ENCODE results near the gene PSMA3.

Gene PSMA3

GRCh38 chr14:58315606-58316005, 71.0 kb downstream of the PSMA3 start:
- no peak overlapping the region for H3K4me3 ChIP-seq (ENCODE audit: low read length)
- peak; percentile 17 for DNase-seq (ENCODE audit: low read depth)
- no peak for TF ChIP-seq CTCF (conservative IDR thresholded peaks at IDR 0.05; ENCODE audit: low read length)

Measured in AG10803 (cell line).